GM19023 (cell line): ENCODE data around the gene FLOT1.

Source experiments
- ATAC-seq: cut with Tn5 transposase; IDR thresholded peaks from one replicate; pipeline ENCODE4 v1.9.1; 2021; ENCODE audit warnings: mild to moderate bottlenecking, moderate library complexity; ENCODE audit not compliant: unreplicated experiment

The FLOT1 gene

DNA sequence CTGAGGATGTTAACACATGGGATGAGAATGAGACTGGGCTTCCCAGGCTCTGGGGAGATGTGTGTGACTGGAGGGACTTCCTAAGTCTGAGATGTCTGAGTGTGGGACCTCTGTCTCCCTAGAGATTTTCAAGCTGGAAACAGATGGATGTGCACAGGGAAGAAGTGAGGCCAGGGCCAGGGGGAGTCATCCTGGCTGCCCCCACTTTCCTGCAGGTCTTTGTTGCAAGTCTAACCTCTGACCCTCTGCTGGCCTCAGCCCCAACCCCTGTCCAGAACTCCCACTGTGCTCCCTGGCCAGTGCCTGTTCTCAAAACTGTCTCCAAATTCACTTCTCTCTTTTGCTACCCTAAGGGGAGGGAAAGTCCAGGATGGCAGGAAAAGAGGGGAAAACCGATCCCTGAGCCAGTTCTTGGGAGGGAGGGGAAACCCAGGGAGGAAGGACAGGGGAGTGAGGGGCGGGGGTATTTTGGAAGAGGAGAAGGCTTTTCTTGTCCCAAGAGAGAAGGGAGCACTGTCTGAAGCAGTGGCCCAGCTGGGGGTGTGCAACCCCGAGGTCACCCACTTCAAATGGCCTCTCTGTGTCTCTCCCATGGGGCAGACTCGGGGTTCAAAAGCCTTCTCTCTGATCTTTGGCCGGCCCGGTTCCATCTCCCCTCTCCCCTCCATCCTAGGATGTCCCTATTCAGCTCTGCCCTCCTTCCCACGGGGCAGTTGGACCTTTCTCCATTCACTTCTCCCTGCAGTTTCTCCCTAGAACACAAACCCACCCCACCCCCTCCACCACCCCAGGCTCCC, 59.1 kb downstream of the FLOT1 start:
- no peak for ATAC-seq

DNA sequence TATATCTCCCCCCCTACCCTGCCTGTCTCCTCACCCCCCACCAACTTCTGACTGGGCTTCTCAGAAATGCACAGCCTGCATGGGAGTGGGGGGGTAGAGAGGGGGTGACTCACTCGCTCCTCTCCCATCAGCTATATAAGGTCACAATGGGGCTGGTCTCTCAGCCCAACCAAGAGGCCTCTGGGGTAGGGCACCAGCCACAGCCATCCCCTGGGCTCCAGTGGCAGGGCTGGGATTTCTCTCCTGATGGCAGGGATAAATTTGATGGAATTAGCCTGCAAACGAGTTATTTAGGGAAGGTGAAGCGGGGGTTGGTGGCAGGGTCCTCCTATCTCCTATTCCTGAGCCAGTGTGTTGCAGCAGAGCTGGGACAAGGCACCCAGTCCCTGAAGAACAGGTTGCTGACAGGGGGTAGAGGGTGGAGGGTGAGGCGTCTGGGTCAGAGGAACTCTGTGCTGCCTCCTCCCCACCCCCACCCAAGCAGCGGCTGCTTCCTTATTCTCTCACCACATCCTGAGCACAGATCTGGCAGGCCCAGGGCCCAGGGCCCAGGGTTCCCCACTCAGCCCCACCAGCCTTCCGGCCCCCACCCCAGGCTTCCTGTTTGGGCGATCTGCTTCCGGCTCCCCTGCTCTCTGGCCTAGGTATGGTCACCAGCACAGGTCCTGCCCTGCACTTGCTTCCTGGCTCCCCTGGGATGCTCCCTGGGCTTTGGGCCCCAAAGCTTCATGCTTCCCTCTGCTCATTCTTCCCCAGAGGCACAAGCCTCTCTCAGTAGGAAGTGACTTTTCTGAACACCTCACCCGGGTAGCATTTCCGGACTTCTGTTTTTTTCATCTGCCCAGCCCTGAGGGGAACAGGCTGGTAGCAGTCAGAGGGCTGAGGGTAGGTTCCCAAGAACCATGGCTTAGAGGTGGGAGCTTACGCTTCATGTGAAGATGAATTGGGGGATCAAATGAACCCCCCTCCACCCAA, 60.1 kb downstream of the FLOT1 start:
- peak; percentile 38 for ATAC-seq

DNA sequence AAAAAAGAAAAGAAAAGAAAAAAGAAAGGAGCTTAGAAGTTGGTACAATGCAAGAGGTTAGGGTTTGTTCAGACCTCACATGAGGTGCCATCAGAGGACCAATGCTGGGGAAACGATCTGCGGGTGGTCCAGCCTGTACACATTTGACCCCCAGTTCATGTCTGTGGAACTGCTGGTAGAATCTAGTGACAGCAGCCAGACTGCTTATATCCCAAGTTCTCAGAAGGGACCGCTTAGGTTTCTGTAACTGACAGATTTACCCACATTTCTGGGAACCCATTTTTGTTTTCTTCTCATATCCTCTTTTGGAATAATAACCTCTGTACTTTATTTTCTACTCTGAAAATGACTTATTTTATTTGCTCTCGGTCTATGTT, 60.7 kb downstream of the FLOT1 start:
- no peak for ATAC-seq

DNA sequence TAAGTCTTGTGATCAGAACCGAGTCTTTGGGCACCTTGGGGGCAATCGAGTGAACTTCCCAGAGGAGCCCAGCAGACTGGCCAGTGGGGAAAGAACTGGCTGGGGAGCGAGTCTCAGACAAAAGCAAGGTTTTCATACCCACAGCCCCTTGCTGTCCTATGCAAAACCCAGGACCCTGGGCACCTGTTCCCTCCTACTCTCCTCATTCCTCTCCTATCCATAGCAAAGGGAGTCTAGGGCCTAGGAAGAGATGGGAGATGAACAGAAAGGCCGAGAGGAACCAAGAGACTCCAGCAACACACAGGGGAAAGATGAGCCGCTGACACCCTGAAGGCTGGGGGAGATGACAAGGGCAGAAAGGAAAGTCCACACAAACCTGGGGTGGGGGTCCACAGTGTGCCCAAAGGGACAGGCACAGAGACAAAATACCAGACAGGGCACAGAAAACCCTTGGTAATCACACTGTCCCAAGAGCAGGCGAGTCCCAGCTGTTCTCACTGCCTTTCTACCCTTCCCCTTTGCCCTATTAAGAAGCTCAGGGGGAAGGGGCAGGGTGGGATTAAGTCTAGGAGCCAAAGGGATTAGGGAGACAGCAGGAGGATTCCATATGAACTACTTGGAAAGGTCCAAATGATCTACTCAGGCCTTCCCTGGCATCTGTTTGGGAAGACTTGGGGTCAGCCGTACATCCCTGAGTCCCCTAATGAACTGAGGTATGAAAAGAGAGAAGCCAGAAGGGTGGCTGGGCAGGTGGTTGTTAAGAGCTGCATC, 62.5 kb downstream of the FLOT1 start:
- ATAC-seq, result no peak

DNA sequence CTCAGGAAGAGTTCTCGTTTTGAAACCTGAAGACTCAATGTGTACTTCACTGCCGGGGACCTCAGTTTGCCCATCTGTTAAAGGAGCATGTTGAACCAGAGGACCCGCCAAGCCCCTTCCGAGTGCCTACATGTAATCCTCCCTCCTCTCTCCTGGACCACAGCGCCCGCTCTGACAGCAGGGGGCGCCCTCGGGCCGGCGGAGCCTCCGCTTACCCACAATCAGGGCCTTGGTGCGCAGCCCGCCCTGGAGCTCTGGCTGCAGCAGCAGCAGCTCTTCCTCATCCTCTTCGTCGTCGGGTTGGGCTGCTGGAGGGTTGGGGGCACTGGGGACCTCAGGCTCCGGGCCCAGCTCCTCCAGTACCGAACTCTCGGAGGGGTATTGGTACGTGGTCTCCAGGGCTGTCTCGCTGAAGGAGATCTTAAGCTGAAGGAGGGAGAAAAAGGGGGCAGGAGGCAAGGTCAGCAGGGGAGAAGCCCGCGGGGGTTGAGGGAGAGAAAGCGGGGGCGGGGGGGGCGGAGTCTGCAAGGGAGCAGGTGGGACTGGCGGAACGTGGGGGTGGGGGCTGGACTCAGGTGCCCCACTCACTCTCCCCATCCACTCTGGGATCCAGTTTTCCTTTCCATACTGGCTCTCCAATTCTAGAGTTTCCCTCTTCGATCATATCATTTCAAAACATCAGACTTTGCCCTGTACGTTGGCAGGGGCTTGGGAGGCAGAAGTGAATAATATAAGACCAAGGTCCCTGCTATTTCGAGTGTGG, 63.3 kb downstream of the FLOT1 start:
- no peak for ATAC-seq
